HepG2 (cell line): ENCODE data around the gene FGA. TPM values are rescaled to one million over a fixed set of nuclear protein-coding genes. Genes with fewer than 3 reads are reported as not detected.

ENCODE experiments used
- ARID5B ChIP-seq: IDR thresholded peaks from 2 replicates; pipeline ENCODE4 v1.4.0; 2020; ENCODE audit warnings: mild to moderate bottlenecking, missing genetic modification reagents
- BRCA1 ChIP-seq: sonication (generic); formaldehyde crosslinking; IDR thresholded peaks from 2 replicates; pipeline ENCODE4 v1.4.0; 2020; ENCODE audit warnings: missing genetic modification reagents
- CCDC6 ChIP-seq: sonication (generic); formaldehyde crosslinking; IDR thresholded peaks from 2 replicates; pipeline ENCODE4 v1.8.1; 2022; ENCODE audit warnings: mild to moderate bottlenecking, missing genetic modification reagents, moderate library complexity
- ELF3 ChIP-seq: IDR thresholded peaks from 2 replicates; pipeline ENCODE4 v1.6.1; 2016; ENCODE audit warnings: missing genetic modification reagents, missing compliant biosample characterization
- GABPB1 ChIP-seq: IDR thresholded peaks from 2 replicates; pipeline ENCODE4 v1.6.1; 2016; ENCODE audit warnings: mild to moderate bottlenecking, missing genetic modification reagents, moderate library complexity, missing compliant biosample characterization
- GATAD1 ChIP-seq: IDR thresholded peaks from 2 replicates; pipeline ENCODE4 v1.6.1; 2016; ENCODE audit warnings: missing genetic modification reagents, missing compliant biosample characterization
- HNF4G ChIP-seq, 2 experiments: sonication (generic) in 1 of 2; formaldehyde crosslinking in 1 of 2; IDR thresholded peaks; 2 replicates each; pipeline versions ENCODE4 v1.4.0 to v1.6.1; 2011 to 2020; ENCODE audit warnings: borderline replicate concordance in 2 of 2, low read depth in 2 of 2, mild to moderate bottlenecking in 2 of 2, low read length in 1 of 2, missing genetic modification reagents in 1 of 2, moderate library complexity in 1 of 2
- JUN ChIP-seq: sonication (generic); formaldehyde crosslinking; IDR thresholded peaks from 2 replicates; pipeline ENCODE4 v1.4.0; 2020; ENCODE audit warnings: mild to moderate bottlenecking, missing genetic modification reagents
- NR2C2 ChIP-seq: sonication (generic); formaldehyde crosslinking; IDR thresholded peaks from 2 replicates; pipeline ENCODE4 v1.4.0; 2020; ENCODE audit warnings: missing genetic modification reagents, mild to moderate bottlenecking, moderate library complexity, borderline replicate concordance
- RBM22 ChIP-seq: fragments of 200-400 bp; formaldehyde crosslinking; optimal IDR thresholded peaks from 2 replicates; pipeline ENCODE3; 2017; ENCODE audit warnings: mild to moderate bottlenecking, low read length, moderate library complexity
- RNF2 ChIP-seq: fragments of 450-650 bp; conservative IDR thresholded peaks from 2 replicates; pipeline ENCODE4 v1.6.1; 2016; ENCODE audit warnings: low read depth
- TBL1XR1 ChIP-seq: fragments of 150-350 bp; IDR thresholded peaks from 2 replicates; pipeline ENCODE4 v1.6.1; 2014; ENCODE audit warnings: borderline replicate concordance, low read length; ENCODE audit not compliant: partially characterized antibody
- ZMAT5 ChIP-seq: sonication (generic); formaldehyde crosslinking; IDR thresholded peaks from 2 replicates; pipeline ENCODE4 v1.5.0; 2020; ENCODE audit warnings: mild to moderate bottlenecking, low read depth, missing genetic modification reagents, borderline replicate concordance
- ZNF354B ChIP-seq: sonication (generic); formaldehyde crosslinking; IDR thresholded peaks from 2 replicates; pipeline ENCODE4 v1.8.0; 2022; ENCODE audit warnings: mild to moderate bottlenecking, missing genetic modification reagents
- ZNF512 ChIP-seq: sonication (generic); formaldehyde crosslinking; IDR thresholded peaks from 2 replicates; pipeline ENCODE4 v1.4.0; 2020; ENCODE audit warnings: mild to moderate bottlenecking, missing genetic modification reagents
- ZNF569 ChIP-seq: sonication (generic); formaldehyde crosslinking; IDR thresholded peaks from 2 replicates; pipeline ENCODE4 v1.5.0; 2020; ENCODE audit warnings: mild to moderate bottlenecking, missing genetic modification reagents, moderate library complexity, borderline replicate concordance
- ZNF615 ChIP-seq: sonication (generic); formaldehyde crosslinking; IDR thresholded peaks from 2 replicates; pipeline ENCODE4 v1.5.0; 2020; ENCODE audit warnings: mild to moderate bottlenecking, missing genetic modification reagents, borderline replicate concordance
- ZNF687 ChIP-seq: sonication (generic); formaldehyde crosslinking; IDR thresholded peaks from 2 replicates; pipeline ENCODE4 v1.5.1; 2020; ENCODE audit warnings: mild to moderate bottlenecking, missing genetic modification reagents, moderate library complexity
- ZNF746 ChIP-seq: sonication (generic); formaldehyde crosslinking; IDR thresholded peaks from 2 replicates; pipeline ENCODE4 v1.8.0; 2022; ENCODE audit warnings: mild to moderate bottlenecking, missing genetic modification reagents
- polyA plus RNA-seq, 8 experiments: library from polyadenylated mRNA; depleted of rRNA in 3 of 8; stranded (reverse) in 7 of 8; unstranded in 1 of 8; fragments of >200 nt; fragmentation: Illumina TruSeq in 4 of 8; extraction: Trizol in 4 of 8; gene quantifications; 2 replicates each; pipeline versions ENCODE4 v1.2.1 to v1.2.3, GENCODE V29; 2011 to 2016; ENCODE audit warnings: low read depth in 4 of 8, missing spikeins in 1 of 8, mixed read lengths in 1 of 8; ENCODE audit not compliant: insufficient read depth in 1 of 8
- total RNA-seq, 5 experiments: library from RNA; depleted of rRNA; stranded (reverse); fragments of >200 nt; fragmentation: Illumina TruSeq; extraction: Trizol; gene quantifications; 2 replicates each; pipeline ENCODE4 v1.2.3, GENCODE V29; 2016; ENCODE audit warnings: low read depth in 1 of 5

The FGA gene
- total and polyA plus RNA-seq, 2 of the 13 experiments (the other 11 are each of a cell fraction or from before 2014, with no cell fraction given): 640 to 1,523 TPM

GRCh38 chr4:154626793-154627484, 36.4 kb upstream of the FGA start (continued):
- TF ChIP-seq ARID5B (CRISPR knock-in tag) (0 out of 2 replicates have a peak, but pooled peaks have one; percentile 34), JUN (CRISPR knock-in tag) (no peak), ZNF569 (CRISPR knock-in tag) (no peak), NR2C2 (CRISPR knock-in tag) (no peak), TBL1XR1 (no peak), ELF3 (CRISPR knock-in tag) (no peak), BRCA1 (CRISPR knock-in tag) (no peak), ZMAT5 (no peak), ZNF615 (CRISPR knock-in tag) (no peak), ZNF746 (0 out of 2 replicates have a peak, but pooled peaks have one; percentile 37), CCDC6 (no peak), ZNF354B (no peak), RNF2 (no peak), GATAD1 (CRISPR knock-in tag) (no peak), HNF4G (IDR thresholded peaks at IDR 0.05; ENCODE audit: borderline replicate concordance, low read depth, low read length) (no peak), HNF4G (CRISPR knock-in tag; IDR thresholded peaks at IDR 0.05; ENCODE audit: borderline replicate concordance, low read depth) (no peak), ZNF512 (CRISPR knock-in tag) (no peak), ZNF687 (CRISPR knock-in tag) (peak; percentile 95), RBM22 (no peak), GABPB1 (CRISPR knock-in tag) (peak; percentile 52; the same call in 1 of the 2 replicates)
